Central memory CD8-positive, alpha-beta T cell (primary cell): Measurements from ENCODE around the gene GLOD4.
"Not testable (repeated sequence)": the region's sequence is repeated elsewhere in the genome, so short reads cannot be mapped to it uniquely, and the experiment has no call there.

Source experiments
- ATAC-seq: fragments of 150-1000 bp; cut with Tn5 transposase; replicated peaks from 2 replicates; pipeline ENCODE4 v1.10.0; 2022; ENCODE audit warnings: mild to moderate bottlenecking, moderate FRiP score, moderate number of reproducible peaks; ENCODE audit not compliant: poor library complexity, severe bottlenecking; ENCODE audit errors: extremely low read depth
- DNase-seq, 2 donors: peaks; one replicate each; pipeline ENCODE4 v3.0.0; 2021; ENCODE audit warnings: low spot score in 2 of 2
- H3K27ac Mint-ChIP-seq: one replicate; pipeline ENCODE4 v1.8.0; 2022; ENCODE audit warnings: low read depth, mild to moderate bottlenecking, moderate library complexity, mixed read lengths
- H3K27me3 Mint-ChIP-seq: one replicate; pipeline ENCODE4 v1.8.0; 2022; ENCODE audit warnings: mixed read lengths
- H3K36me3 Mint-ChIP-seq: one replicate; pipeline ENCODE4 v1.8.0; 2022; ENCODE audit warnings: mild to moderate bottlenecking, moderate library complexity, mixed read lengths; ENCODE audit not compliant: insufficient read depth
- H3K4me1 Mint-ChIP-seq: one replicate; pipeline ENCODE4 v1.8.0; 2022; ENCODE audit warnings: mixed read lengths
- H3K4me3 Mint-ChIP-seq: one replicate; pipeline ENCODE4 v1.8.0; 2022; ENCODE audit warnings: mild to moderate bottlenecking, moderate library complexity, mixed read lengths
- H3K9me3 Mint-ChIP-seq: one replicate; pipeline ENCODE4 v1.8.0; 2022; ENCODE audit warnings: mixed read lengths

Gene GLOD4

GRCh38 chr17:781805-782731 lies at the start of gene GLOD4, which contains the start of gene MRM3:
Gene GLOD4, minus strand, starts transcription at chr17:782280. Its CDS starts 25 bp downstream, at chr17:782255.
Gene MRM3, plus strand, starts transcription at chr17:782353. Its CDS starts 26 bp downstream, at chr17:782379.
- Mint-ChIP-seq H3K36me3 (peaks cover 30% of the 10 kb centered on the region), H3K27ac (peak within 1 kb of the TSS; percentile 96), H3K27me3 (no peaks in the 10 kb centered on the region), H3K4me1 (peaks cover 25% of the 10 kb centered on the region), H3K4me3 (peak within 1 kb of the TSS; percentile 97), H3K9me3 (no peaks in the 10 kb centered on the region)
- ATAC-seq, result peak; percentile 97
- DNase-seq, result peak; percentile 95 to 97

GRCh38 chr17:830950-831349 lies 48.9 kb upstream of the GLOD4 start:
- H3K27me3 Mint-ChIP-seq, result peaks cover 26% of the 10 kb centered on the region
- H3K36me3 Mint-ChIP-seq, result peaks cover 2% of the 10 kb centered on the region
- H3K9me3 Mint-ChIP-seq, result no peaks in the 10 kb centered on the region
- ATAC-seq (no peak), DNase-seq (no peak)
- no peaks in the 10 kb centered on the region for H3K4me1 Mint-ChIP-seq
- no peak overlapping the region for H3K4me3 Mint-ChIP-seq
- no peak overlapping the region for H3K27ac Mint-ChIP-seq

GRCh38 chr17:830381-830780 lies 48.3 kb upstream of the GLOD4 start:
- H3K4me1 Mint-ChIP-seq, result no peaks in the 10 kb centered on the region
- no peaks in the 10 kb centered on the region for H3K9me3 Mint-ChIP-seq
- no peak overlapping the region for H3K4me3 Mint-ChIP-seq
- ATAC-seq, result no peak
- H3K36me3 Mint-ChIP-seq, result peaks cover 2% of the 10 kb centered on the region
- H3K27ac Mint-ChIP-seq, result no peak overlapping the region
- DNase-seq, result no peak
- H3K27me3 Mint-ChIP-seq, result peaks cover 26% of the 10 kb centered on the region

- peaks cover 26% of the 10 kb centered on the region for H3K27me3 Mint-ChIP-seq
- not testable (repeated sequence) for H3K27ac Mint-ChIP-seq, H3K4me1 Mint-ChIP-seq, H3K9me3 Mint-ChIP-seq, H3K4me3 Mint-ChIP-seq, H3K36me3 Mint-ChIP-seq, DNase-seq, ATAC-seq
Measured at GRCh38 chr17:829614-830013, 47.5 kb upstream of the GLOD4 start.

- no peaks in the 10 kb centered on the region for H3K4me1 Mint-ChIP-seq
- no peak overlapping the region for H3K4me3 Mint-ChIP-seq
- H3K27me3 Mint-ChIP-seq, result peaks cover 24% of the 10 kb centered on the region
- no peak overlapping the region for H3K27ac Mint-ChIP-seq
- H3K36me3 Mint-ChIP-seq, result peaks cover 2% of the 10 kb centered on the region
- ATAC-seq (no peak), DNase-seq (no peak)
- H3K9me3 Mint-ChIP-seq, result no peaks in the 10 kb centered on the region
Measured at GRCh38 chr17:828761-829160, 46.7 kb upstream of the GLOD4 start.

- Mint-ChIP-seq H3K4me3 (no peak overlapping the region), H3K27ac (no peak overlapping the region), H3K36me3 (no peaks in the 10 kb centered on the region), H3K4me1 (no peaks in the 10 kb centered on the region), H3K27me3 (peaks cover 16% of the 10 kb centered on the region), H3K9me3 (no peaks in the 10 kb centered on the region)
- DNase-seq, result no peak
- no peak for ATAC-seq
Measured at GRCh38 chr17:826778-827177, 44.7 kb upstream of the GLOD4 start.

- Mint-ChIP-seq H3K4me3 (no peak overlapping the region), H3K9me3 (no peaks in the 10 kb centered on the region), H3K4me1 (no peaks in the 10 kb centered on the region), H3K27ac (peak overlapping the region; percentile 19), H3K27me3 (peaks cover 11% of the 10 kb centered on the region), H3K36me3 (no peaks in the 10 kb centered on the region)
- DNase-seq, result no peak
- no peak for ATAC-seq
Measured at GRCh38 chr17:825216-825615, 43.1 kb upstream of the GLOD4 start.

GRCh38 chr17:824378-824777 lies 42.3 kb upstream of the GLOD4 start:
- Mint-ChIP-seq H3K36me3 (no peaks in the 10 kb centered on the region), H3K27me3 (peaks cover 3% of the 10 kb centered on the region), H3K4me3 (no peak overlapping the region)

GRCh38 chr17:823501-823902 lies 41.4 kb upstream of the GLOD4 start:
- H3K4me3 Mint-ChIP-seq, result no peak overlapping the region
- no peaks in the 10 kb centered on the region for H3K36me3 Mint-ChIP-seq
- no peaks in the 10 kb centered on the region for H3K9me3 Mint-ChIP-seq
- no peak overlapping the region for H3K27ac Mint-ChIP-seq
- no peaks in the 10 kb centered on the region for H3K27me3 Mint-ChIP-seq
- ATAC-seq, result no peak
- H3K4me1 Mint-ChIP-seq, result no peaks in the 10 kb centered on the region
- no peak for DNase-seq

More at GRCh38 chr17:824378-824777, 42.3 kb upstream of the GLOD4 start:
- Mint-ChIP-seq H3K4me1 (no peaks in the 10 kb centered on the region), H3K27ac (no peak overlapping the region), H3K9me3 (no peaks in the 10 kb centered on the region)
- ATAC-seq, result no peak
- no peak for DNase-seq

- ATAC-seq (no peak), DNase-seq (no peak)
- Mint-ChIP-seq H3K27me3 (peaks cover 12% of the 10 kb centered on the region), H3K4me3 (no peak overlapping the region), H3K4me1 (no peaks in the 10 kb centered on the region), H3K9me3 (no peaks in the 10 kb centered on the region), H3K36me3 (no peaks in the 10 kb centered on the region), H3K27ac (no peak overlapping the region)
Measured at GRCh38 chr17:819251-819650, 37.2 kb upstream of the GLOD4 start.

- Mint-ChIP-seq H3K27me3 (peaks cover 12% of the 10 kb centered on the region), H3K4me1 (no peaks in the 10 kb centered on the region), H3K9me3 (no peaks in the 10 kb centered on the region), H3K27ac (no peak overlapping the region), H3K4me3 (no peak overlapping the region), H3K36me3 (no peaks in the 10 kb centered on the region)
- ATAC-seq (no peak), DNase-seq (no peak)
Measured at GRCh38 chr17:814371-814770, 32.3 kb upstream of the GLOD4 start.

- Mint-ChIP-seq H3K9me3 (no peaks in the 10 kb centered on the region), H3K4me1 (no peaks in the 10 kb centered on the region), H3K36me3 (no peaks in the 10 kb centered on the region), H3K27me3 (peaks cover 12% of the 10 kb centered on the region), H3K27ac (no peak overlapping the region), H3K4me3 (no peak overlapping the region)
- no peak for DNase-seq
- no peak for ATAC-seq
Measured at GRCh38 chr17:812638-813204, 30.6 kb upstream of the GLOD4 start.
